A549 treated with dexamethasone at 1 μM for 4 hours (cell line): ENCODE measurements around the gene CNOT9. TPM values are rescaled to one million over a fixed set of nuclear protein-coding genes. Genes with fewer than 3 reads are reported as not detected.

ENCODE experiments used
- total RNA-seq: library from RNA; stranded (reverse); fragments of 200-300 nt; extraction: Qiagen RNA extraction; gene quantifications from 5 replicates; pipeline ENCODE4 v1.2.3, GENCODE V29; 2022

CNOT9 gene, protein sequence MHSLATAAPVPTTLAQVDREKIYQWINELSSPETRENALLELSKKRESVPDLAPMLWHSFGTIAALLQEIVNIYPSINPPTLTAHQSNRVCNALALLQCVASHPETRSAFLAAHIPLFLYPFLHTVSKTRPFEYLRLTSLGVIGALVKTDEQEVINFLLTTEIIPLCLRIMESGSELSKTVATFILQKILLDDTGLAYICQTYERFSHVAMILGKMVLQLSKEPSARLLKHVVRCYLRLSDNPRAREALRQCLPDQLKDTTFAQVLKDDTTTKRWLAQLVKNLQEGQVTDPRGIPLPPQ
- total RNA-seq, result 36.8 to 43.3 TPM (median 40.7 TPM) in 5 replicates

GRCh38 chr2:218568190-218569037 is at the start of gene CNOT9, which contains the start of gene USP37:
Gene CNOT9 (plus strand): TSS chr2:218568839. CDS start chr2:218568955, 116 bp downstream.
Gene USP37 (minus strand): TSS chr2:218568351. CDS start chr2:218558653, 9,698 bp downstream.

GRCh38 chr2:218607436-218608115 is 38.9 kb downstream of the CNOT9 start, which contains the start of gene PLCD4:
Gene PLCD4 (plus strand): TSS chr2:218607899. CDS start chr2:218615740, 7,841 bp downstream.

Other genes starting within 250 kb of the CNOT9 start
- 0.11 to 0.18 TPM in 2 of 5 replicates, not detected in the others for gene CATIP, start 212.0 kb upstream of the CNOT9 start, total RNA-seq
- 0.11 to 0.20 TPM (median 0.16 TPM) in 5 replicates for gene SLC11A1, start 186.6 kb upstream of the CNOT9 start, total RNA-seq
- 54.3 to 79.0 TPM (median 77.9 TPM) in 5 replicates for gene CTDSP1, start 169.0 kb upstream of the CNOT9 start, total RNA-seq
- gene VIL1, start 149.7 kb upstream of the CNOT9 start, total RNA-seq, result 0.16 to 0.40 TPM (median 0.27 TPM) in 5 replicates
- gene USP37, start 488 bp upstream of the CNOT9 start, total RNA-seq, result 3.7 to 6.8 TPM (median 5.6 TPM) in 5 replicates
- gene PLCD4, start 39.1 kb downstream of the CNOT9 start, total RNA-seq, result 0.14 to 0.46 TPM (median 0.28 TPM) in 5 replicates
- 10.4 to 22.5 TPM (median 20.8 TPM) in 5 replicates for gene ZNF142, start 90.8 kb downstream of the CNOT9 start, total RNA-seq
- gene BCS1L, start 90.8 kb downstream of the CNOT9 start, total RNA-seq, result 39.1 to 49.2 TPM (median 44.4 TPM) in 5 replicates
- gene RNF25, start 103.2 kb downstream of the CNOT9 start, total RNA-seq, result 52.0 to 64.2 TPM (median 55.0 TPM) in 5 replicates
- 6.7 to 12.3 TPM (median 11.4 TPM) in 5 replicates for gene STK36, start 103.2 kb downstream of the CNOT9 start, total RNA-seq
- gene TTLL4, start 142.0 kb downstream of the CNOT9 start, total RNA-seq, result 20.6 to 29.0 TPM (median 28.3 TPM) in 5 replicates
- 0.15 to 0.18 TPM (median 0.18 TPM) in 5 replicates for gene CYP27A1, start 213.3 kb downstream of the CNOT9 start, total RNA-seq